Measurements from ENCODE around the gene DTYMK.

Gene DTYMK

GRCh38 chr2:241724975-241725870, 38.6 kb upstream of the DTYMK start:
- H3K4me1 ChIP-seq (ENCODE audit: control insufficient read depth, insufficient read depth, low read length): no peaks in the 10 kb centered on the region
- H3K9ac ChIP-seq (ENCODE audit: low read depth, low read length): no peak overlapping the region
- no peaks in the 10 kb centered on the region for H3K27me3 ChIP-seq (ENCODE audit: control insufficient read depth, insufficient read depth, low read length)
- peaks cover 33% of the 10 kb centered on the region for H3K36me3 ChIP-seq (ENCODE audit: control insufficient read depth, insufficient read depth, low read length)
- peaks cover 5% of the 10 kb centered on the region for H3K9me3 ChIP-seq (ENCODE audit: control insufficient read depth, insufficient read depth, low read length)
- H3K4me3 ChIP-seq (ENCODE audit: low read depth, low read length): no peak overlapping the region

GRCh38 chr2:241724259-241724974, 37.8 kb upstream of the DTYMK start:
- no peak overlapping the region for H3K9ac ChIP-seq (ENCODE audit: low read depth, low read length)
- H3K27me3 ChIP-seq (ENCODE audit: control insufficient read depth, insufficient read depth, low read length): no peaks in the 10 kb centered on the region
- H3K36me3 ChIP-seq (ENCODE audit: control insufficient read depth, insufficient read depth, low read length): peaks cover 41% of the 10 kb centered on the region
- no peaks in the 10 kb centered on the region for H3K4me1 ChIP-seq (ENCODE audit: control insufficient read depth, insufficient read depth, low read length)
- peaks cover 5% of the 10 kb centered on the region for H3K9me3 ChIP-seq (ENCODE audit: control insufficient read depth, insufficient read depth, low read length)
- H3K4me3 ChIP-seq (ENCODE audit: low read depth, low read length): no peak overlapping the region

- H3K9ac ChIP-seq (ENCODE audit: low read depth, low read length): no peak overlapping the region
- peaks cover 5% of the 10 kb centered on the region for H3K9me3 ChIP-seq (ENCODE audit: control insufficient read depth, insufficient read depth, low read length)
- H3K4me3 ChIP-seq (ENCODE audit: low read depth, low read length): no peak overlapping the region
- H3K27me3 ChIP-seq (ENCODE audit: control insufficient read depth, insufficient read depth, low read length): no peaks in the 10 kb centered on the region
- peaks cover 43% of the 10 kb centered on the region for H3K36me3 ChIP-seq (ENCODE audit: control insufficient read depth, insufficient read depth, low read length)
- no peaks in the 10 kb centered on the region for H3K4me1 ChIP-seq (ENCODE audit: control insufficient read depth, insufficient read depth, low read length)
Measured at GRCh38 chr2:241722896-241723454, 36.4 kb upstream of the DTYMK start.

- peaks cover 43% of the 10 kb centered on the region for H3K36me3 ChIP-seq (ENCODE audit: control insufficient read depth, insufficient read depth, low read length)
- H3K4me1 ChIP-seq (ENCODE audit: control insufficient read depth, insufficient read depth, low read length): no peaks in the 10 kb centered on the region
- H3K27me3 ChIP-seq (ENCODE audit: control insufficient read depth, insufficient read depth, low read length): no peaks in the 10 kb centered on the region
- H3K9ac ChIP-seq (ENCODE audit: low read depth, low read length): no peak overlapping the region
- no peak overlapping the region for H3K4me3 ChIP-seq (ENCODE audit: low read depth, low read length)
- H3K9me3 ChIP-seq (ENCODE audit: control insufficient read depth, insufficient read depth, low read length): peaks cover 5% of the 10 kb centered on the region
Measured at GRCh38 chr2:241721852-241722251, 35.2 kb upstream of the DTYMK start.

GRCh38 chr2:241720560-241720959, 33.9 kb upstream of the DTYMK start:
- no peaks in the 10 kb centered on the region for H3K4me1 ChIP-seq (ENCODE audit: control insufficient read depth, insufficient read depth, low read length)
- H3K9me3 ChIP-seq (ENCODE audit: control insufficient read depth, insufficient read depth, low read length): peaks cover 5% of the 10 kb centered on the region
- H3K9ac ChIP-seq (ENCODE audit: low read depth, low read length): no peak overlapping the region
- H3K27me3 ChIP-seq (ENCODE audit: control insufficient read depth, insufficient read depth, low read length): no peaks in the 10 kb centered on the region
- H3K4me3 ChIP-seq (ENCODE audit: low read depth, low read length): no peak overlapping the region
- H3K36me3 ChIP-seq (ENCODE audit: control insufficient read depth, insufficient read depth, low read length): peaks cover 43% of the 10 kb centered on the region

- H3K9ac ChIP-seq (ENCODE audit: low read depth, low read length): no peak overlapping the region
- H3K36me3 ChIP-seq (ENCODE audit: control insufficient read depth, insufficient read depth, low read length): peaks cover 43% of the 10 kb centered on the region
- peaks cover 5% of the 10 kb centered on the region for H3K9me3 ChIP-seq (ENCODE audit: control insufficient read depth, insufficient read depth, low read length)
- H3K27me3 ChIP-seq (ENCODE audit: control insufficient read depth, insufficient read depth, low read length): no peaks in the 10 kb centered on the region
- no peak overlapping the region for H3K4me3 ChIP-seq (ENCODE audit: low read depth, low read length)
- no peaks in the 10 kb centered on the region for H3K4me1 ChIP-seq (ENCODE audit: control insufficient read depth, insufficient read depth, low read length)
Measured at GRCh38 chr2:241720099-241720498, 33.5 kb upstream of the DTYMK start.

- Histone ChIP-seq H3K9me3 (ENCODE audit: control insufficient read depth, insufficient read depth, low read length) (peaks cover 5% of the 10 kb centered on the region), H3K36me3 (ENCODE audit: control insufficient read depth, insufficient read depth, low read length) (peaks cover 46% of the 10 kb centered on the region), H3K27me3 (ENCODE audit: control insufficient read depth, insufficient read depth, low read length) (no peaks in the 10 kb centered on the region), H3K4me3 (ENCODE audit: low read depth, low read length) (no peak overlapping the region), H3K4me1 (ENCODE audit: control insufficient read depth, insufficient read depth, low read length) (no peaks in the 10 kb centered on the region), H3K9ac (ENCODE audit: low read depth, low read length) (no peak overlapping the region)
Measured at GRCh38 chr2:241719093-241719492, 32.5 kb upstream of the DTYMK start.

GRCh38 chr2:241708879-241709278, 22.3 kb upstream of the DTYMK start:
- no peaks in the 10 kb centered on the region for H3K27me3 ChIP-seq (ENCODE audit: control insufficient read depth, insufficient read depth, low read length)
- no peak overlapping the region for H3K4me3 ChIP-seq (ENCODE audit: low read depth, low read length)
- no peaks in the 10 kb centered on the region for H3K4me1 ChIP-seq (ENCODE audit: control insufficient read depth, insufficient read depth, low read length)
- H3K9ac ChIP-seq (ENCODE audit: low read depth, low read length): no peak overlapping the region
- H3K9me3 ChIP-seq (ENCODE audit: control insufficient read depth, insufficient read depth, low read length): no peaks in the 10 kb centered on the region
- peaks cover 40% of the 10 kb centered on the region for H3K36me3 ChIP-seq (ENCODE audit: control insufficient read depth, insufficient read depth, low read length)

GRCh38 chr2:241706537-241706936, 19.9 kb upstream of the DTYMK start:
- no peaks in the 10 kb centered on the region for H3K9me3 ChIP-seq (ENCODE audit: control insufficient read depth, insufficient read depth, low read length)
- H3K4me1 ChIP-seq (ENCODE audit: control insufficient read depth, insufficient read depth, low read length): peaks cover 3% of the 10 kb centered on the region
- H3K4me3 ChIP-seq (ENCODE audit: low read depth, low read length): no peak overlapping the region
- H3K9ac ChIP-seq (ENCODE audit: low read depth, low read length): no peak overlapping the region
- no peaks in the 10 kb centered on the region for H3K27me3 ChIP-seq (ENCODE audit: control insufficient read depth, insufficient read depth, low read length)
- peaks cover 33% of the 10 kb centered on the region for H3K36me3 ChIP-seq (ENCODE audit: control insufficient read depth, insufficient read depth, low read length)

GRCh38 chr2:241703032-241703604, 16.5 kb upstream of the DTYMK start:
- peaks cover 3% of the 10 kb centered on the region for H3K4me1 ChIP-seq (ENCODE audit: control insufficient read depth, insufficient read depth, low read length)
- peak overlapping the region; percentile 70 for H3K4me3 ChIP-seq (ENCODE audit: low read depth, low read length)
- H3K9me3 ChIP-seq (ENCODE audit: control insufficient read depth, insufficient read depth, low read length): no peaks in the 10 kb centered on the region
- H3K36me3 ChIP-seq (ENCODE audit: control insufficient read depth, insufficient read depth, low read length): peaks cover 15% of the 10 kb centered on the region
- H3K9ac ChIP-seq (ENCODE audit: low read depth, low read length): peak overlapping the region; percentile 60
- H3K27me3 ChIP-seq (ENCODE audit: control insufficient read depth, insufficient read depth, low read length): no peaks in the 10 kb centered on the region

GRCh38 chr2:241702155-241703031, 15.8 kb upstream of the DTYMK start:
- H3K36me3 ChIP-seq (ENCODE audit: control insufficient read depth, insufficient read depth, low read length): peaks cover 15% of the 10 kb centered on the region
- H3K4me1 ChIP-seq (ENCODE audit: control insufficient read depth, insufficient read depth, low read length): peaks cover 3% of the 10 kb centered on the region
- peak overlapping the region; percentile 60 for H3K9ac ChIP-seq (ENCODE audit: low read depth, low read length)
- H3K4me3 ChIP-seq (ENCODE audit: low read depth, low read length): peak overlapping the region; percentile 70
- no peaks in the 10 kb centered on the region for H3K9me3 ChIP-seq (ENCODE audit: control insufficient read depth, insufficient read depth, low read length)
- H3K27me3 ChIP-seq (ENCODE audit: control insufficient read depth, insufficient read depth, low read length): no peaks in the 10 kb centered on the region
